Smooth muscle cell (in vitro differentiated cells): Measurements from ENCODE around the gene NUP93. TPM values are rescaled to one million over a fixed set of nuclear protein-coding genes. Genes with fewer than 3 reads are reported as not detected.
"Not testable (repeated sequence)": the region's sequence is repeated elsewhere in the genome, so short reads cannot be mapped to it uniquely, and the experiment has no call there.

ENCODE experiments used
- DNase-seq: peaks from one replicate; lab custom pipeline; 2025; ENCODE audit not compliant: unreplicated experiment; lab: John Stamatoyannopoulos, UW
- H2AFZ ChIP-seq: fragments of 200-600 bp; sonication (generic); 2 replicates; pipeline ENCODE4 v1.6.0; 2016; ENCODE audit warnings: antibody characterized with exemption, low read depth, mild to moderate bottlenecking
- H3F3A ChIP-seq: fragments of 200-600 bp; sonication (generic); 2 replicates; pipeline ENCODE4 v1.6.0; 2017; ENCODE audit warnings: antibody characterized with exemption, low read depth
- H3K27ac ChIP-seq: fragments of 200-600 bp; sonication (generic); 2 replicates; pipeline ENCODE4 v1.5.1; 2016; ENCODE audit warnings: low read depth, mild to moderate bottlenecking
- H3K27me3 ChIP-seq: fragments of 200-600 bp; sonication (generic); 2 replicates; pipeline ENCODE4 v1.6.1; 2016; ENCODE audit warnings: low read depth, mild to moderate bottlenecking
- H3K36me3 ChIP-seq: fragments of 200-600 bp; sonication (generic); 2 replicates; pipeline ENCODE4 v1.5.1; 2016; ENCODE audit warnings: low read depth
- H3K4me1 ChIP-seq: fragments of 200-600 bp; sonication (generic); 2 replicates; pipeline ENCODE4 v1.5.1; 2016; ENCODE audit warnings: low read depth
- H3K4me2 ChIP-seq: fragments of 200-600 bp; sonication (generic); 2 replicates; pipeline ENCODE4 v1.6.0; 2016; ENCODE audit warnings: mild to moderate bottlenecking
- H3K4me3 ChIP-seq: fragments of 200-600 bp; sonication (generic); 2 replicates; pipeline ENCODE4 v1.5.1; 2016; ENCODE audit warnings: mild to moderate bottlenecking
- H3K79me2 ChIP-seq: fragments of 200-600 bp; sonication (generic); 2 replicates; pipeline ENCODE4 v1.6.0; 2016; ENCODE audit warnings: low read depth, mild to moderate bottlenecking
- H3K9ac ChIP-seq: fragments of 200-600 bp; sonication (generic); 2 replicates; pipeline ENCODE4 v1.6.0; 2016; ENCODE audit warnings: low read depth
- H3K9me3 ChIP-seq: fragments of 200-600 bp; sonication (generic); replicated peaks from 2 replicates; pipeline ENCODE4 v1.5.1; 2016; ENCODE audit warnings: low read depth
- H4K20me1 ChIP-seq: fragments of 200-600 bp; sonication (generic); 2 replicates; pipeline ENCODE4 v1.6.0; 2016; ENCODE audit warnings: low read depth
- WGBS: methylation state at CpG from one replicate; pipeline ENCODE4 v1.1.7; 2016; ENCODE audit warnings: low lambda C conversion rate; 5-methylcytosine and 5-hydroxymethylcytosine counted together
- polyA plus RNA-seq: library from polyadenylated mRNA; unstranded; fragments of >200 nt; fragmentation: Nextera tagmentation; extraction: Ambion mirVana; gene quantifications from 2 replicates; pipeline ENCODE4 v1.2.1, GENCODE V29; 2016
- total RNA-seq: library from RNA; depleted of rRNA; stranded (reverse); fragments of >200 nt; gene quantifications from 2 replicates; pipeline ENCODE4 v1.2.3, GENCODE V29; 2014
- TF ChIP-seq, protein P1 (sequence below): fragments of 200-600 bp; sonication (generic); IDR thresholded peaks from 2 replicates; pipeline ENCODE4 v1.5.1; 2017; ENCODE audit warnings: borderline replicate concordance, mild to moderate bottlenecking, antibody characterized with exemption; ENCODE audit not compliant: insufficient read depth, poor library complexity, severe bottlenecking

NUP93 gene
- total and polyA plus RNA-seq, 2 experiments from 2014 or later, result 45.6 to 55.8 TPM

DNA sequence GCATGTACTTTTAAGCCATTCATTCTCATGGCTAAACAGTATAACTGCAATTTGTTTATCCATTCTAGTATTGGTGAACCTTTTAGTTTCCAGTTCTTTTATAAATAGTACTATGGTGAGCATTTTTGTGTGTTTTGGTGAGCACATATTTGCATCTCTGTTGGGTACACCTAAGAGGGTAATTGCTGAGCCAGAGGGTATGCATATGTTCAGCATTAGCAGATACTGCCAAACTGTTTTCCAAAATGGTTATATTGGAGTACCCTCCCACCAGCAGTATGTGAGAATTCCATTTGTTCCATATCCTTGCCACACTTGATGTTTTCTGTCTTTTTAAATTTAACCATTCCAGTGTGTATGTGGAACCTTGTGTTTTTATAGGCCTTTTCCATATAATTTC lies 81.0 kb downstream of the NUP93 start:
- no peaks in the 10 kb centered on the region for H3K9me3 ChIP-seq
- no peak overlapping the region for H2AFZ ChIP-seq
- H3K27ac ChIP-seq, result no peak overlapping the region
- peaks cover 19% of the 10 kb centered on the region for H3F3A ChIP-seq
- H3K4me2 ChIP-seq, result no peak overlapping the region
- no peaks in the 10 kb centered on the region for H4K20me1 ChIP-seq
- H3K4me3 ChIP-seq, result no peak overlapping the region
- no peaks in the 10 kb centered on the region for H3K36me3 ChIP-seq
- peaks cover 22% of the 10 kb centered on the region for H3K4me1 ChIP-seq
- H3K27me3 ChIP-seq, result no peaks in the 10 kb centered on the region
- TF ChIP-seq, protein P1, sequence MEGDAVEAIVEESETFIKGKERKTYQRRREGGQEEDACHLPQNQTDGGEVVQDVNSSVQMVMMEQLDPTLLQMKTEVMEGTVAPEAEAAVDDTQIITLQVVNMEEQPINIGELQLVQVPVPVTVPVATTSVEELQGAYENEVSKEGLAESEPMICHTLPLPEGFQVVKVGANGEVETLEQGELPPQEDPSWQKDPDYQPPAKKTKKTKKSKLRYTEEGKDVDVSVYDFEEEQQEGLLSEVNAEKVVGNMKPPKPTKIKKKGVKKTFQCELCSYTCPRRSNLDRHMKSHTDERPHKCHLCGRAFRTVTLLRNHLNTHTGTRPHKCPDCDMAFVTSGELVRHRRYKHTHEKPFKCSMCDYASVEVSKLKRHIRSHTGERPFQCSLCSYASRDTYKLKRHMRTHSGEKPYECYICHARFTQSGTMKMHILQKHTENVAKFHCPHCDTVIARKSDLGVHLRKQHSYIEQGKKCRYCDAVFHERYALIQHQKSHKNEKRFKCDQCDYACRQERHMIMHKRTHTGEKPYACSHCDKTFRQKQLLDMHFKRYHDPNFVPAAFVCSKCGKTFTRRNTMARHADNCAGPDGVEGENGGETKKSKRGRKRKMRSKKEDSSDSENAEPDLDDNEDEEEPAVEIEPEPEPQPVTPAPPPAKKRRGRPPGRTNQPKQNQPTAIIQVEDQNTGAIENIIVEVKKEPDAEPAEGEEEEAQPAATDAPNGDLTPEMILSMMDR, result no peak
- H3K79me2 ChIP-seq, result no peaks in the 10 kb centered on the region
- H3K9ac ChIP-seq, result no peak overlapping the region
- DNase-seq, result no peak

DNA sequence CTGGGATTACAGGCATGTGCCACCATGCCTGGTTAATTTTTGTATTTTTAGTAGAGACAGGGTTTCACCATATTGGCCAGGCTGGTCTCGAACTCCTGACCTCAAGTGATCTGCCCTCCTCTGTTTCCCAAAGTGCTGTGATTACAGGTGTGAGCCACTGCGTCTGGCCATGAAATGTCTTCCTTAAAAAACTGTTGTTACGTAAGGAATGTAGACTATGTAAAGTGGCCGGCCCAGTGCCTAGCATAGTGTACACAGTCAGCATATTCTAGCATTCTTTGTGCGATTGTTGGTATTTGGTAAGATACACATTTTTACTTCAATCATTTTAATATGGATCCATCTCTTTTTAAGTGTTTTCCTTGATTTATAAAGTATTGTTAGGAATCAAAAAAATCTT lies 81.7 kb downstream of the NUP93 start:
- WGBS, result 86% methylated on average over 5 of the region's 5 CpGs
- not testable (repeated sequence) for H3K79me2 ChIP-seq, H3K4me2 ChIP-seq, H2AFZ ChIP-seq, DNase-seq, H3K4me3 ChIP-seq, H4K20me1 ChIP-seq, H3K27me3 ChIP-seq, H3K9ac ChIP-seq, H3K9me3 ChIP-seq, H3K36me3 ChIP-seq
- peaks cover 16% of the 10 kb centered on the region for H3F3A ChIP-seq
- H3K4me1 ChIP-seq, result peaks cover 22% of the 10 kb centered on the region
- peak overlapping the region; percentile 68 for H3K27ac ChIP-seq

DNA sequence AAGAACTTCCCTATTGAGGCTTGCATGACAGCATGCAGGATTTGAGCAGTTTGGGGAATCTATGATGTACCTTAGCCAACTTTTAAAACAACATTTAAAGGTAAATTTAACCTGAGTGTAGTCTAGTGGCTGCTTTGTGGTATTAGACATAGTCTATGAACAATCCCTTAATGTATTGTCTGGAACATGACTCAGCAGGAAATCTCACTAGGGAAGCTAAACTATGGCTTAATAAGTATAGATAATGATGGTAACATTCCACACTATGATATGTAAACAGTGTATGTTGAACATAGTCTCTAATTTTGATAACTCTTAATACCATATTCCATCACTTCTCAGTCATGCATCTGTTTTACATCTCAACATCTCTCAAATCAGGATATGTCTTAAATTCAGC lies 83.0 kb downstream of the NUP93 start:
- no peaks in the 10 kb centered on the region for H4K20me1 ChIP-seq
- no peak overlapping the region for H3K9ac ChIP-seq
- H3K9me3 ChIP-seq, result no peaks in the 10 kb centered on the region
- peak overlapping the region; percentile 68 for H3K27ac ChIP-seq
- H3K4me1 ChIP-seq, result peaks cover 22% of the 10 kb centered on the region
- no peaks in the 10 kb centered on the region for H3K36me3 ChIP-seq
- H3F3A ChIP-seq, result peaks cover 5% of the 10 kb centered on the region
- no peak for DNase-seq
- H3K4me3 ChIP-seq, result no peak overlapping the region
- no peaks in the 10 kb centered on the region for H3K79me2 ChIP-seq
- H3K27me3 ChIP-seq, result no peaks in the 10 kb centered on the region
- no peak overlapping the region for H2AFZ ChIP-seq
- TF ChIP-seq, protein P1, result no peak
- H3K4me2 ChIP-seq, result peak overlapping the region; percentile 70

DNA sequence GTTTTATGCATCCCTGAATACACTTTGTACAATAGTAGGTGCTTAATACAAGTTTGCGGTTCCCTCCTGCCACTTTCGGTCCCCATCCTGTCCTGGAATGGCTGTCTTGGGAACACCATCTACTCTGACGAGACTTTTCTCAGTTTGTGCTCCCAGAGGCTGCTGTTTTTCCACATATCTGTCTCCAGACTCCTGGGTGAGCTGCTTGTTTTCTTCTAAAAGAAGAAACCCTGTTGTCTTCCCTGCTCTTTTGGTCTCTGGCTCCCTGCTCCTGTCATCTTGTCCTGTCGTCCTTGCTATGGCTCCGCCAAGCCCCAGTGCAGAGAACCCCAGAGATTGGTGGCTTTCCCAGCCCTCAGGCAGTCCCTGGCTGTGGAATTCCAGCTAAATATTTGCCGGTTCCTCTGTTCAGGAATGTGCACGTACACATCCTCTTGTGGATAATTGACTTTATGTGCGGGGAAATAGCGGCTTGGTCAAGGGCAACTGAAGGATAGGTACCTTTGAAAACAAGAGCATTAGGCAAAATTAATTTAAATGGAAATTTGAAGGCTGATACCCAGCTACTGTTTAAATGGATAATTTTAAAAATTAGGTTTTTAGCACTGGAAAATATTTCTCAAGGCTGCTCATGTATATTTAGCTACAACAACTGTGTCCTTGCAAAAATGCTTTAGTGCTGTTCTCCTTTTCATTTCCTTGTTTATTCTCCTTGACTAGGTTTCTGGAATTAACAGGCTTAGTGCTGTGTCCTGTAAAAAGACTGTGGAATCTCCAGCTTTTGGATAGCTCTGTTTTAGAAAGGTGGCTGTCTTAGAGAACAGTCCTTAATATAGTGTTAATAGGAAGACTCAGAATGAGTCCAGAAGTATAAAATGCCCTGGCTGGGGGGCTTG lies 84.9 kb downstream of the NUP93 start:
- H2AFZ ChIP-seq, result no peak overlapping the region
- DNase-seq, result no peak
- H3K9me3 ChIP-seq, result no peaks in the 10 kb centered on the region
- no peaks in the 10 kb centered on the region for H3K79me2 ChIP-seq
- no peaks in the 10 kb centered on the region for H3K27me3 ChIP-seq
- peaks cover 22% of the 10 kb centered on the region for H3K4me1 ChIP-seq
- H4K20me1 ChIP-seq, result no peaks in the 10 kb centered on the region
- 44% methylated on average over 9 of the region's 9 CpGs for WGBS
- TF ChIP-seq, protein P1, result no peak
- H3K4me3 ChIP-seq, result no peak overlapping the region
- no peaks in the 10 kb centered on the region for H3K36me3 ChIP-seq
- peak overlapping the region; percentile 70 for H3K4me2 ChIP-seq
- H3K9ac ChIP-seq, result no peak overlapping the region
- peak overlapping the region; percentile 55 for H3K27ac ChIP-seq
- peaks cover 5% of the 10 kb centered on the region for H3F3A ChIP-seq
